IMR-90 (cell line): ENCODE results near the gene ZNF773. TPM values are rescaled to one million over a fixed set of nuclear protein-coding genes. Genes with fewer than 3 reads are reported as not detected.

Experiments used
- ATAC-seq: fragments of 200-7000 bp; cut with Tn5 transposase; 2 replicates; pipeline ENCODE4 v1.9.1; 2020; ENCODE audit warnings: low read depth, mild to moderate bottlenecking, moderate library complexity
- BruUV-seq: library from RNA; stranded (reverse); fragments of 400-500 nt; replicated peaks from 2 replicates; lab custom pipeline; 2021; lab: Mats Ljungman, UMichigan
- CTCF ChIA-PET: fragments of 300-600 bp; formaldehyde crosslinking; extraction: SDS; loops from one replicate; lab custom pipeline; 2021; ENCODE audit warnings: antibody characterized with exemption; lab: Yijun Ruan, JAX
- POLR2A ChIA-PET: fragments of 300-600 bp; sonication (Branson Sonifier 250); formaldehyde crosslinking; loops from one replicate; lab custom pipeline; 2022; ENCODE audit warnings: antibody characterized with exemption; ENCODE audit not compliant: unreplicated experiment; lab: Charles Lee
- DNase-seq: peaks from one replicate; pipeline ENCODE4 v3.0.0; 2013
- H2AFZ ChIP-seq: replicated peaks from 2 replicates; pipeline ENCODE3; 2013; ENCODE audit warnings: low read length, mild to moderate bottlenecking; ENCODE audit not compliant: poor library complexity
- H2AK5ac ChIP-seq: 2 replicates; pipeline ENCODE4 v1.6.1; 2013; ENCODE audit warnings: low read depth, low read length, inconsistent platforms
- H2AK9ac ChIP-seq: replicated peaks from 2 replicates; pipeline ENCODE3; 2013; ENCODE audit warnings: mild to moderate bottlenecking, low read depth, low read length, moderate library complexity; ENCODE audit not compliant: poor library complexity
- H2BK120ac ChIP-seq: 2 replicates; pipeline ENCODE4 v1.6.1; 2013; ENCODE audit warnings: low read depth, low read length, inconsistent platforms
- H2BK15ac ChIP-seq: 3 replicates; pipeline ENCODE4 v1.6.1; 2013; ENCODE audit warnings: low read depth, low read length, inconsistent platforms
- H2BK20ac ChIP-seq: 2 replicates; pipeline ENCODE4 v1.6.1; 2013; ENCODE audit warnings: low read depth, mild to moderate bottlenecking, inconsistent platforms, low read length, moderate library complexity
- H2BK5ac ChIP-seq: 2 replicates; pipeline ENCODE4 v1.6.1; 2013; ENCODE audit warnings: mild to moderate bottlenecking, low read depth, low read length, inconsistent platforms; ENCODE audit not compliant: poor library complexity, severe bottlenecking
- H3K14ac ChIP-seq: replicated peaks from 2 replicates; pipeline ENCODE4 v1.6.1; 2013; ENCODE audit warnings: low read depth, low read length, inconsistent platforms
- H3K18ac ChIP-seq: 2 replicates; pipeline ENCODE4 v1.6.1; 2013; ENCODE audit warnings: low read depth, low read length, control low read depth
- H3K23ac ChIP-seq: 2 replicates; pipeline ENCODE4 v1.6.1; 2013; ENCODE audit warnings: low read depth, low read length, inconsistent platforms
- H3K27ac ChIP-seq: 2 replicates; pipeline ENCODE4 v1.5.1; 2013; ENCODE audit warnings: mild to moderate bottlenecking, control low read depth, low read length; ENCODE audit not compliant: insufficient read depth
- H3K27me3 ChIP-seq: 2 replicates; pipeline ENCODE4 v1.6.1; 2013; ENCODE audit warnings: low read length; ENCODE audit not compliant: control insufficient read depth, insufficient read depth
- H3K36me3 ChIP-seq: 2 replicates; pipeline ENCODE4 v1.6.1; 2013; ENCODE audit warnings: low read length, mixed read lengths; ENCODE audit not compliant: control insufficient read depth, insufficient read depth
- H3K4ac ChIP-seq: 2 replicates; pipeline ENCODE4 v1.6.1; 2013; ENCODE audit warnings: low read depth, low read length, inconsistent platforms
- H3K4me1 ChIP-seq: 2 replicates; pipeline ENCODE4 v1.6.1; 2013; ENCODE audit warnings: low read length, mixed read lengths; ENCODE audit not compliant: control insufficient read depth, insufficient read depth
- H3K4me2 ChIP-seq: 2 replicates; pipeline ENCODE4 v1.6.1; 2013; ENCODE audit warnings: low read depth, mild to moderate bottlenecking, control low read depth, low read length, moderate library complexity
- H3K4me3 ChIP-seq: 2 replicates; pipeline ENCODE4 v1.5.1; 2013; ENCODE audit warnings: low read depth, mild to moderate bottlenecking, control low read depth, low read length, moderate library complexity; ENCODE audit not compliant: insufficient read depth
- H3K56ac ChIP-seq: 2 replicates; pipeline ENCODE4 v1.6.1; 2013; ENCODE audit warnings: low read length, inconsistent platforms; ENCODE audit not compliant: insufficient read depth; ENCODE audit errors: extremely low read depth
- H3K79me1 ChIP-seq, 2 experiments: 2 replicates each; pipeline ENCODE4 v1.6.1; 2013; ENCODE audit warnings: low read length in 2 of 2, inconsistent platforms in 1 of 2, low read depth in 1 of 2
- H3K9ac ChIP-seq: 2 replicates; pipeline ENCODE4 v1.6.1; 2013; ENCODE audit warnings: low read depth, low read length, control low read depth
- H3K9me1 ChIP-seq: 2 replicates; pipeline ENCODE4 v1.6.1; 2013; ENCODE audit warnings: low read length, inconsistent platforms; ENCODE audit not compliant: insufficient read depth
- H3K9me3 ChIP-seq: 2 replicates; pipeline ENCODE4 v1.6.1; 2013; ENCODE audit warnings: low read length; ENCODE audit not compliant: control insufficient read depth, insufficient read depth
- H4K20me1 ChIP-seq: 2 replicates; pipeline ENCODE4 v1.6.1; 2013; ENCODE audit warnings: low read length, inconsistent platforms; ENCODE audit not compliant: insufficient read depth
- H4K5ac ChIP-seq: 2 replicates; pipeline ENCODE4 v1.6.1; 2013; ENCODE audit warnings: mild to moderate bottlenecking, low read depth, low read length, control low read depth
- H4K8ac ChIP-seq, 2 experiments: 2 replicates each; pipeline ENCODE4 v1.6.1; 2013; ENCODE audit warnings: low read depth in 2 of 2, low read length in 2 of 2, control low read depth in 1 of 2, inconsistent platforms in 1 of 2
- H4K91ac ChIP-seq: 2 replicates; pipeline ENCODE4 v1.6.1; 2013; ENCODE audit warnings: low read depth, low read length, inconsistent platforms; ENCODE audit not compliant: insufficient read depth
- BHLHE40 ChIP-seq: fragments of 150-350 bp; IDR thresholded peaks from 2 replicates; pipeline ENCODE4 v1.6.1; 2016; ENCODE audit warnings: mild to moderate bottlenecking, low read depth, low read length
- CEBPB ChIP-seq: IDR thresholded peaks from 2 replicates; pipeline ENCODE4 v1.6.1; 2012; ENCODE audit warnings: low read depth, low read length, improper control_type of control experiment
- CHD1 ChIP-seq: IDR thresholded peaks from 2 replicates; pipeline ENCODE4 v1.6.1; 2012; ENCODE audit warnings: low read depth, low read length, improper control_type of control experiment
- CTCF ChIP-seq: conservative IDR thresholded peaks from 2 replicates; pipeline ENCODE4 v1.5.1; 2012; ENCODE audit warnings: mild to moderate bottlenecking, low read depth, low read length, improper control_type of control experiment
- ELK1 ChIP-seq: fragments of 150-350 bp; IDR thresholded peaks from 2 replicates; pipeline ENCODE4 v1.6.1; 2016; ENCODE audit warnings: low read depth, mild to moderate bottlenecking, low read length, moderate library complexity, borderline replicate concordance
- FOS ChIP-seq: fragments of 150-350 bp; IDR thresholded peaks from 2 replicates; pipeline ENCODE4 v1.6.1; 2016; ENCODE audit warnings: low read depth, low read length
- MAFK ChIP-seq: IDR thresholded peaks from 2 replicates; pipeline ENCODE4 v1.6.1; 2012; ENCODE audit warnings: low read depth, low read length, improper control_type of control experiment
- MAZ ChIP-seq: IDR thresholded peaks from 2 replicates; pipeline ENCODE4 v1.6.1; 2012; ENCODE audit warnings: low read depth, mild to moderate bottlenecking, low read length, improper control_type of control experiment, moderate library complexity, borderline replicate concordance
- MXI1 ChIP-seq: IDR thresholded peaks from 2 replicates; pipeline ENCODE4 v1.6.1; 2012; ENCODE audit warnings: low read depth, mild to moderate bottlenecking, low read length, moderate library complexity, borderline replicate concordance
- NFE2L2 ChIP-seq: fragments of 150-350 bp; IDR thresholded peaks from 2 replicates; pipeline ENCODE4 v1.6.1; 2016; ENCODE audit warnings: low read depth, mild to moderate bottlenecking, low read length
- POLR2A ChIP-seq: IDR thresholded peaks from 2 replicates; pipeline ENCODE4 v1.6.1; 2012; ENCODE audit warnings: mild to moderate bottlenecking, low read depth, low read length
- RAD21 ChIP-seq: IDR thresholded peaks from 2 replicates; pipeline ENCODE4 v1.6.1; 2012; ENCODE audit warnings: low read length, improper control_type of control experiment
- RCOR1 ChIP-seq: IDR thresholded peaks from 2 replicates; pipeline ENCODE4 v1.6.1; 2012; ENCODE audit warnings: mild to moderate bottlenecking, low read length, improper control_type of control experiment; ENCODE audit not compliant: insufficient replicate concordance
- RFX5 ChIP-seq: IDR thresholded peaks from 2 replicates; pipeline ENCODE4 v1.8.0; 2012; ENCODE audit warnings: low read depth, mild to moderate bottlenecking, low read length, moderate library complexity
- SMC3 ChIP-seq: fragments of 150-350 bp; IDR thresholded peaks from 2 replicates; pipeline ENCODE4 v1.6.1; 2016; ENCODE audit warnings: low read depth, mild to moderate bottlenecking, antibody characterized with exemption, low read length, moderate library complexity
- USF2 ChIP-seq: fragments of 150-350 bp; IDR thresholded peaks from 2 replicates; pipeline ENCODE4 v1.6.1; 2017; ENCODE audit warnings: mild to moderate bottlenecking, antibody characterized with exemption, low read length, low read depth
- WGBS, 2 experiments: methylation state at CpG; one replicate each; pipeline versions ENCODE4 v1.1.5 to v1.1.7; 2013; ENCODE audit warnings: missing lambda C conversion rate in 2 of 2; ENCODE audit not compliant: insufficient read length in 1 of 2; ENCODE audit errors: extremely low coverage in 2 of 2; 5-methylcytosine and 5-hydroxymethylcytosine counted together
- dilution Hi-C: fragments of 300-500 bp; cut with HindIII; formaldehyde crosslinking; loops from one replicate; pipeline ENCODE4 v1.14.3; 2018; ENCODE audit warnings: low sequenced_read_pairs; ENCODE audit not compliant: unreplicated experiment
- in situ Hi-C: fragments of 300-500 bp; cut with MboI; formaldehyde crosslinking; loops from 3 replicates; pipeline ENCODE4 v1.14.3; 2019; ENCODE audit warnings: low sequenced_read_pairs, inconsistent platforms, mixed read lengths
- intact Hi-C: fragments of 100-400 bp; cut with micrococcal nuclease; formaldehyde crosslinking; loops from 2 replicates; pipeline ENCODE4 v1.10.0; 2022
- polyA plus RNA-seq, 3 experiments: library from polyadenylated mRNA; depleted of rRNA; stranded (reverse); fragments of >200 nt; gene quantifications; 2 replicates each; pipeline ENCODE4 v1.2.3, GENCODE V29; 2012; ENCODE audit warnings: low replicate concordance in 1 of 3
- total RNA-seq: library from RNA; depleted of rRNA; stranded (reverse); fragments of >200 nt; gene quantifications from 2 replicates; pipeline ENCODE4 v1.2.3, GENCODE V29; 2012

Gene ZNF773
- total and polyA plus RNA-seq, 2 of the 4 experiments (the other 2 are of a cell fraction) = 5.5 to 13.3 TPM

- H3K27ac ChIP-seq = no peak overlapping the region
- no peak overlapping the region for H2BK120ac ChIP-seq
- H3K4ac ChIP-seq = no peak overlapping the region
- no peak overlapping the region for H2AFZ ChIP-seq
- peaks cover 68% of the 10 kb centered on the region for H3K36me3 ChIP-seq
- no peak overlapping the region for H2BK20ac ChIP-seq
- no peak overlapping the region for H3K4me2 ChIP-seq
- H3K9me1 ChIP-seq = no peaks in the 10 kb centered on the region
- no peak overlapping the region for H3K23ac ChIP-seq
- H3K18ac ChIP-seq = no peak overlapping the region
- peaks cover 52% of the 10 kb centered on the region for H3K9me3 ChIP-seq
- DNase-seq (no peak), ATAC-seq (no peak)
- in situ Hi-C loops (no loop called here), dilution Hi-C loops (no loop called here), intact Hi-C loops (no loop called here)
- no peak overlapping the region for H3K4me3 ChIP-seq
- peaks cover 10 to 21% of the 10 kb centered on the region in 2 experiments for H3K79me1 ChIP-seq
- H3K27me3 ChIP-seq = no peaks in the 10 kb centered on the region
- no peak overlapping the region for H4K91ac ChIP-seq
- ChIA-PET CTCF (no interaction called here), POLR2A (no interaction called here)
- H3K4me1 ChIP-seq = no peaks in the 10 kb centered on the region
- H2AK9ac ChIP-seq = no peak overlapping the region
- BruUV-seq = no TSS peak
- H3K9ac ChIP-seq = no peak overlapping the region
- H2AK5ac ChIP-seq = no peak overlapping the region
- no peak overlapping the region for H4K5ac ChIP-seq
- no peak overlapping the region for H3K56ac ChIP-seq
- TF ChIP-seq CEBPB = no peak
- TF ChIP-seq MAZ = no peak
- TF ChIP-seq FOS = no peak
- no peak for TF ChIP-seq BHLHE40
- no peak for TF ChIP-seq POLR2A
- TF ChIP-seq CTCF = no peak
- TF ChIP-seq USF2 = no peak
- TF ChIP-seq SMC3 = no peak
- no peak for TF ChIP-seq NFE2L2
- TF ChIP-seq RAD21 = no peak
- no peak for TF ChIP-seq CHD1
- no peak for TF ChIP-seq ELK1
- TF ChIP-seq RCOR1 = no peak
- no peak for TF ChIP-seq MXI1
- TF ChIP-seq RFX5 = no peak
- TF ChIP-seq MAFK = no peak
- H4K8ac ChIP-seq = no peak overlapping the region
- H4K20me1 ChIP-seq = 0 out of 2 replicates have a peak, but pooled peaks cover under 1% of the 10 kb centered on the region
- no CpG with 5 or more reads among the region's 2 CpGs for WGBS, 2 experiments
- no peak overlapping the region for H2BK5ac ChIP-seq
- no peak overlapping the region for H2BK15ac ChIP-seq
- no peak overlapping the region for H3K14ac ChIP-seq
Observed at GRCh38 chr19:57552432-57552831, 52.7 kb downstream of the ZNF773 start.
